Colonic mucosa (tissue), 4 donors: ENCODE results near the gene HTT-AS. TPM values are rescaled to one million over a fixed set of nuclear protein-coding genes. Genes with fewer than 3 reads are reported as not detected.
A peak's percentile ranks its signal among the peaks of the same experiment; 100 is the strongest.

Source experiments
- DNase-seq: peaks from one replicate; pipeline ENCODE4 v3.0.0-alpha.2; 2020
- H3K27ac ChIP-seq: fragments of 200-600 bp; one replicate; pipeline ENCODE4 v1.8.0; 2021
- H3K27me3 ChIP-seq: fragments of 200-600 bp; one replicate; pipeline ENCODE4 v1.8.0; 2021
- H3K36me3 ChIP-seq: fragments of 200-600 bp; one replicate; pipeline ENCODE4 v1.8.0; 2021
- H3K4me1 ChIP-seq: fragments of 200-600 bp; one replicate; pipeline ENCODE4 v1.8.0; 2021; ENCODE audit warnings: mild to moderate bottlenecking
- H3K4me3 ChIP-seq: fragments of 200-600 bp; one replicate; pipeline ENCODE4 v1.8.0; 2021
- H3K9ac ChIP-seq, 2 donors: one replicate each; pipeline ENCODE4 v1.7.0; 2013; ENCODE audit warnings: control low read depth in 2 of 2, low read depth in 2 of 2, low read length in 2 of 2
- H3K9me3 ChIP-seq: fragments of 200-600 bp; one replicate; pipeline ENCODE4 v1.8.0; 2021
- intact Hi-C: fragments of 100-400 bp; cut with DNase I; formaldehyde crosslinking; loops from one replicate; pipeline ENCODE4 v1.14.1; 2022
- total RNA-seq, 2 donors: library from RNA; stranded (reverse); fragmentation: NEBNext Ultra II Directional in 1 of 2; extraction: Animal tissue kit (Norgen Biotek cat#: 25700) in 1 of 2; gene quantifications; one replicate each; pipeline ENCODE4 v1.2.1, GENCODE V29; 2021
- TF ChIP-seq, protein P1 (sequence below): fragments of 200-600 bp; IDR thresholded peaks from one replicate; pipeline ENCODE4 v1.8.0; 2022; ENCODE audit warnings: antibody characterized with exemption, mild to moderate bottlenecking
- donor health status: healthy.
- donor health status: DM: no; HTN: no; CAD: no.
- donor health status: DM: no; HTN: no; CAD: no.

HTT-AS gene
- total RNA-seq, 2 donors from 2014 or later: not detected

DNA sequence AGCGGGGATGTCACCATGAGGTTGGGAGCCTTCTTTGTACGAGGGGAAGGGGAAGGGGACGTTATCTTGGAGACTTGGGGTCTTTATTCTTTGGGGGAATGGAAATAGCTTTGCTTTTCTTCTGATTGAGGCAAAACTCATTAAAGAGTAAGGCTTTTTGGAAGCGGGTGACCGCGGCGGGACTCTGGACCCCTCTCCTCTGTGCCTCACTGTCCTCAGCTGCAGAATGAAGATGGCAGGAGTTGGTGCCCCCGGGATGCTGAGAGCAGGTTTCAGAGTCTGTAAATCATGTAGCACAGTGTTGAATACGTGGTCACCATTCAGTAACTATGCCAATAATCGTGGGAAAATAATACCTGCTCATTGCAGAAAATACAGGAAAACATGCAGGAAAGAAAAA, 32.1 kb downstream of the HTT-AS start:
- H3K9me3 ChIP-seq: no peaks in the 10 kb centered on the region
- TF ChIP-seq, protein P1, sequence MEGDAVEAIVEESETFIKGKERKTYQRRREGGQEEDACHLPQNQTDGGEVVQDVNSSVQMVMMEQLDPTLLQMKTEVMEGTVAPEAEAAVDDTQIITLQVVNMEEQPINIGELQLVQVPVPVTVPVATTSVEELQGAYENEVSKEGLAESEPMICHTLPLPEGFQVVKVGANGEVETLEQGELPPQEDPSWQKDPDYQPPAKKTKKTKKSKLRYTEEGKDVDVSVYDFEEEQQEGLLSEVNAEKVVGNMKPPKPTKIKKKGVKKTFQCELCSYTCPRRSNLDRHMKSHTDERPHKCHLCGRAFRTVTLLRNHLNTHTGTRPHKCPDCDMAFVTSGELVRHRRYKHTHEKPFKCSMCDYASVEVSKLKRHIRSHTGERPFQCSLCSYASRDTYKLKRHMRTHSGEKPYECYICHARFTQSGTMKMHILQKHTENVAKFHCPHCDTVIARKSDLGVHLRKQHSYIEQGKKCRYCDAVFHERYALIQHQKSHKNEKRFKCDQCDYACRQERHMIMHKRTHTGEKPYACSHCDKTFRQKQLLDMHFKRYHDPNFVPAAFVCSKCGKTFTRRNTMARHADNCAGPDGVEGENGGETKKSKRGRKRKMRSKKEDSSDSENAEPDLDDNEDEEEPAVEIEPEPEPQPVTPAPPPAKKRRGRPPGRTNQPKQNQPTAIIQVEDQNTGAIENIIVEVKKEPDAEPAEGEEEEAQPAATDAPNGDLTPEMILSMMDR: no peak
- no peak for DNase-seq
- no peaks in the 10 kb centered on the region for H3K4me1 ChIP-seq
- H3K27ac ChIP-seq: peak overlapping the region; percentile 48
- intact Hi-C loops: no loop called here
- H3K9ac ChIP-seq: peak overlapping the region; percentile 87 to 89
- no peaks in the 10 kb centered on the region for H3K27me3 ChIP-seq
- H3K4me3 ChIP-seq: peak overlapping the region; percentile 44
- H3K36me3 ChIP-seq: no peaks in the 10 kb centered on the region

DNA sequence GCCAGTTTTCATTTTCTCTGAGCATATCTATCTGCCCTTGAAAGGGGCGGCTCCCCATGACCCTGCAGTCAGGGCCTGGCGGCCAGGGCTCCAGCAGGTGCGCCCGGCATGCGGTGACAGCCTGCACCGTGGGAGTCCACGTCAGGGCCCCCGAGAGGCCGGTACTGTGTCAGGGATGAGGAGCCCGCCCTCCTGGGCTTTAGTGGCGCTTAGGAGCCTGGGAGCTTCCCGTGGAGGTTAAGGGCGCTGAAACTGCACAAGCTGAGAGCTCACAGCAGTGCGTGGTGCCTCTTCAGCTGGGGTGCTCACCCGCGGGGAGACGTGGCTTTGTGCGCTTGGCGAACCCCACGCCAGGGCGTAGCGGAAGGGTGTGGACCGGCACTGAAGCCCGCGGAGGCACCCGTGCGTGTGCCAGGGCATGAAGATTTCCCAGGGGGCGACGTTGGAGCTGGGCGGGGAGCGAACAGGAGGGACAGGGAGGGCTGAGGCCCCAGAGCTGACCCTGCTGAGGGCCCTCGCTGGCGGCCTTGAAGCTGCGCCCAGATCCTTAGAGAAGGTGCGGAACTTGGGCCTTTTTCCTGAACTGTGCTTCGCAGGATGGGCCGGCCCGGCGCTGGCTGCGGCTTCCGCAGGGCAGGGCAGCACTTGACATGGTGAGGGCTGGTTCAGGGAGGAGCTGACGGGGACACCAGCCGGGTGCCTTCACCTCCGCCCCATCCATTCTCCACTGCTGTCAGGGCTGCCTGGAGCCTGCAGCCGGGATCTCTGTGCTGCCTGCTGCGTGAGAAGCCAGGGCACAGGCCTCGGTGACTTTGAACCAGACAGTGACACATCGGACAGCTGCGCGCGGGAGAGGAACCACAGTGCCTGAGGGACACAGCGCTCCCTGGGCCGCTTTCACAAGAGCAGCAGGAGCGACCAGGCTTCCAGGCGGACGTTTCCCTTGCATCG, 32.9 kb downstream of the HTT-AS start:
- Histone ChIP-seq H3K27me3 (no peaks in the 10 kb centered on the region), H3K4me1 (no peaks in the 10 kb centered on the region), H3K9me3 (no peaks in the 10 kb centered on the region), H3K36me3 (no peaks in the 10 kb centered on the region), H3K4me3 (peak overlapping the region; percentile 44), H3K27ac (peak overlapping the region; percentile 48), H3K9ac (peak overlapping the region; percentile 87 to 89)
- intact Hi-C loops: no loop called here
- DNase-seq: peak; percentile 63
- TF ChIP-seq, protein P1: no peak

DNA sequence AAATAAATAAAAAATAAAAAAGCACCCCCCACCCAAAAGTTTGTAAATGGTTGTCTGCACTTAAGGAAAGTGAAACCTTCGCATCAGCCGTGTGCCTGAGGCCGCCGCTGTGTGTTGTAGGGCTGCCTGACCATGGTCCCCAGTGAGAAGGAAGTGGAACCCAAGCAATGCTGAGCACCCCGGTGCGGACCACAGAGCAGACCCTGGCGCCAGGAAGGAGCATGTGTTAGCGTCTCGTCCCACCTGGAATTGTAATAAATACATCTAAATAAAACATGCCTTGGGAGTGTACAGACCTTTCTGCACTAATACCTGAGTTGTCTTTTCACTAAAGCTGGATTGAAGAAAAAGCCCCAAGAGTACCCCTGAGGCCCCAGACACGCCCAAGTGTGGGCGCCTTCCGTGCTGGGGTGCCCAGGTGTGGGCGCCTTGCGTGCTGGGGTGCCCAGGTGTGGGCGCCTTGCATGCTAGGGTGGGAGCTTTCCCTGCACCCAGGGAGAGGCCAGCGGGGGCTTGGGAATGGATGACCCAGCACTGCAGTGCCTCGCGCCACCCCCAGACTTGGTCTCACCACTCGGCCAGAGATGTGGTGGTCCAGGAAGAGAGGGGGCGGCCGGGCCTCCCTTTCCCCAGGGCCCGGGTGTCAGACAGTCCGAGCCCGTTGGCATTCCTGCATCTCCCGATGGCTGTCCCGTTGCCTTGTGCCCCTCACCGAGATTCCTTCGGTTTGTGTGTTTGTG, 33.7 kb downstream of the HTT-AS start:
- TF ChIP-seq, protein P1: no peak
- no peaks in the 10 kb centered on the region for H3K27me3 ChIP-seq
- H3K27ac ChIP-seq: peak overlapping the region; percentile 48
- H3K36me3 ChIP-seq: no peaks in the 10 kb centered on the region
- H3K4me3 ChIP-seq: peak overlapping the region; percentile 44
- peak overlapping the region; percentile 87 to 89 for H3K9ac ChIP-seq
- no peaks in the 10 kb centered on the region for H3K9me3 ChIP-seq
- intact Hi-C loops: no loop called here
- no peak for DNase-seq
- no peaks in the 10 kb centered on the region for H3K4me1 ChIP-seq

DNA sequence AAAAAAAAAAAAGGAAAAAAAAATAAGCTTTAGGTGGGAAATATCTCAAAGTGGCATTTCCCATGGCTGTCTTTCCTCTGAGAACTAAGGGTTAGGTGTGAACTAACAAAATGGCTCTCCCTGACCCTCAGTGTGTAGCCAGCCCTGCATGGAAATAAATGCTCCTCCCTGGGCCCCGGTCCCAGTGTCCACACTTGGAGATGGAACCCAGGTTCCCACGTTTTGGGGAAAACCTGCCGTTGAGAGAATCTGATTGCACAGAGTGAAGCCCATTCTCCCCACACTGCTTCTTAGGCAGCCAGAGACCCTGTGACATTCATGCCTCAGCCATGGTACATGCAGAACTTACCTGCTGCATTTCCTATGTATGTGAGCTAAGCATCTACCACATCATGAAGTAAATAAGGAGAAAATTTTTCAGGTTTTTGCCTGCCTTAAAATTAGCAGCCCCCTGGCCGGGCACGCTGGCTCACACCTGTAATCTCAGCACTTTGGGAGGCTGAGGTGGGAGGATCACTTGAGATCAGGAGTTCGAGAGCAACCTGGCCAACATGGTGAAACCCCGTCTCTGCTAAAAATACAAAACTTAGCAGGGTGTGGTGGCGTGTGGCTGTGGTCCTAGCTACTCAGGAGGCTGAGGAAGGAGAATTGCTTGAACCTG, 34.5 kb downstream of the HTT-AS start:
- no peak overlapping the region for H3K27ac ChIP-seq
- DNase-seq: no peak
- H3K9ac ChIP-seq: no peak overlapping the region
- H3K4me3 ChIP-seq: no peak overlapping the region
- TF ChIP-seq, protein P1: no peak
- intact Hi-C loops: loop anchor here (5.0 kb wide), 1 partner anchor 63 kb away; no protein-coding TSS in a partner anchor
- no peaks in the 10 kb centered on the region for H3K36me3 ChIP-seq
- H3K9me3 ChIP-seq: no peaks in the 10 kb centered on the region
- H3K27me3 ChIP-seq: no peaks in the 10 kb centered on the region
- no peaks in the 10 kb centered on the region for H3K4me1 ChIP-seq

DNA sequence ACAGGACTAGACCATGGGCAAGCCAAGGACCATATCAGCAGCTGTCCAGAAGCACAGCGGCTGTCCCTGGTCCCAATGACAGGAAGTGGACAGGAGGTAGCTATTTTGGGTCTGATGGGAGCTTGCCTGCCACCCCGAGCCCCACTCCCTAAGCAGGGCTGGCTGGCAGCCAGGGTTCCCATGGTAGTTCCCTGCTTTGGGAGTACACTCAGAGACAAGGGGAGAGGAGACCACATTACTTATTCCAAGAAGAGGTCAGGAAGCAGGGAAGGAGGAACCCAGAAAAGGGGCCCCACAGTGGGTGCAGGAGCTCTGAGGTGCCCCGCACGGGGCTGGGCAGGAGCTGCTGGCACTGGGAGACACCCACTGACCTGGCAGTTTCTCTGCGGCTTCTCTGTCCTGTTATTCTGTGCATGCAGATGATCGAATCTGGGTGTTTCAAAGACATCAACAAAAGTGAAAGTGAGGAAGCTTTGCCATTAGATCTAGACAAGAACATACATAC, 36.3 kb downstream of the HTT-AS start:
- no peak overlapping the region for H3K27ac ChIP-seq
- TF ChIP-seq, protein P1: no peak
- intact Hi-C loops: loop anchor here (5.0 kb wide), 1 partner anchor 61 kb away; no protein-coding TSS in a partner anchor

More for the DNA sequence above, 36.3 kb downstream of the HTT-AS start:
- no peaks in the 10 kb centered on the region for H3K36me3 ChIP-seq
- no peaks in the 10 kb centered on the region for H3K27me3 ChIP-seq
- no peak overlapping the region for H3K9ac ChIP-seq
- no peak for DNase-seq
- no peak overlapping the region for H3K4me3 ChIP-seq
- no peaks in the 10 kb centered on the region for H3K4me1 ChIP-seq
- H3K9me3 ChIP-seq: no peaks in the 10 kb centered on the region
